Heart left ventricle (tissue), 16 donors: Measurements from ENCODE around the gene ADAM8. TPM values are rescaled to one million over a fixed set of nuclear protein-coding genes. Genes with fewer than 3 reads are reported as not detected.

Experiments
- ATAC-seq, 4 donors: fragments of 200-7000 bp; cut with Tn5 transposase; one replicate each; pipeline ENCODE4 v1.9.1; 2020 to 2022; ENCODE audit warnings: moderate library complexity in 4 of 4, mild to moderate bottlenecking in 3 of 4, moderate number of reproducible peaks in 1 of 4
- DNase-seq, 5 donors: peaks; one replicate each; pipeline ENCODE4 v3.0.0-alpha.2; 2020
- H3K27ac ChIP-seq, 12 donors: fragments of 200-600 bp; sonication (generic) in 4 of 12; one replicate each; pipeline versions ENCODE4 v1.5.0 to v1.8.0; 2016 to 2022; ENCODE audit warnings: mild to moderate bottlenecking in 2 of 12
- H3K27me3 ChIP-seq, 9 donors: fragments of 200-600 bp; sonication (generic) in 2 of 9; one replicate each; pipeline versions ENCODE4 v1.5.1 to v1.8.0; 2016 to 2022; ENCODE audit warnings: mild to moderate bottlenecking in 3 of 9
- H3K36me3 ChIP-seq, 9 donors: fragments of 200-600 bp; sonication (generic) in 2 of 9; one replicate each; pipeline versions ENCODE4 v1.5.0 to v1.8.0; 2018 to 2022; ENCODE audit warnings: mild to moderate bottlenecking in 2 of 9
- H3K4me1 ChIP-seq, 12 donors: fragments of 200-600 bp; sonication (generic) in 4 of 12; one replicate each; pipeline versions ENCODE4 v1.5.0 to v1.8.0; 2016 to 2022; ENCODE audit warnings: mild to moderate bottlenecking in 3 of 12
- H3K4me3 ChIP-seq, 12 donors: fragments of 200-600 bp; sonication (generic) in 4 of 12; one replicate each; pipeline versions ENCODE4 v1.5.0 to v1.8.0; 2017 to 2022; ENCODE audit warnings: mild to moderate bottlenecking in 9 of 12, moderate library complexity in 4 of 12
- H3K9me3 ChIP-seq, 12 donors: fragments of 200-600 bp; sonication (generic) in 4 of 12; one replicate each; pipeline versions ENCODE4 v1.5.0 to v1.8.0; 2016 to 2022; ENCODE audit warnings: mild to moderate bottlenecking in 1 of 12
- POLR2A ChIP-seq, 2 donors: fragments of 450-650 bp; IDR thresholded peaks; one replicate each; pipeline ENCODE4 v1.6.1; 2017; ENCODE audit warnings: antibody characterized with exemption in 2 of 2, mild to moderate bottlenecking in 2 of 2, moderate library complexity in 2 of 2
- WGBS, 4 donors: extraction: QIAGEN DNeasy Blood & Tissue Kit in 2 of 4; methylation state at CpG; one replicate each; pipeline versions ENCODE4 v1.1.5 to v1.1.7; 2013 to 2018; 5-methylcytosine and 5-hydroxymethylcytosine counted together
- intact Hi-C, 10 donors: fragments of 100-400 bp; cut with DNase I; formaldehyde crosslinking; loops; one replicate each; pipeline versions ENCODE4 v1.11.1 to v1.14.2; 2022
- polyA plus RNA-seq, 2 donors: library from polyadenylated mRNA; stranded (reverse); fragments of 200-250 nt; gene quantifications; one replicate each; pipeline ENCODE4 v1.2.3, GENCODE V29; 2013
- total RNA-seq, 9 donors: library from RNA; depleted of rRNA in 2 of 9; stranded (reverse); fragments of >200 nt in 2 of 9; fragmentation: NEBNext Ultra II Directional in 3 of 9; extraction: Animal tissue kit (Norgen Biotek cat#: 25700) in 3 of 9; gene quantifications; one replicate each; pipeline versions ENCODE4 v1.1.0 to v1.2.4, GENCODE V29; 2016 to 2023
- TF ChIP-seq, protein P1 (sequence below), 12 donors: fragments of 200-600 bp; sonication (generic) in 4 of 12; IDR thresholded peaks; one replicate each; pipeline versions ENCODE4 v1.5.0 to v1.8.0; 2018 to 2022; ENCODE audit warnings: antibody characterized with exemption in 12 of 12, mild to moderate bottlenecking in 5 of 12
- donor health status: ischemic (EF 13 %, LVEDD 7.1; RV severe dilation, severe dysfunction).
- donor health status: healthy with polysubstance abuse.
- donor health status: DM: no; HTN: yes; CAD: no.
- donor health status: DM: no; HTN: no; CAD: no.
- donor health status: ischemic (EF 25% LVEDD 6.9; RV normal size, moderate dysfunction).
- donor health status: ischemic (EF 25% LVEDD 5.7; RV mildly dilated, moderate dysfunction).
- donor health status: healthy.
- donor health status: DM: yes; HTN: yes; CAD: no.
- donor health status: ischemic (EF 35%, LVEDD 5.7; RV mildly dilated, moderate dysfunction).
- donor health status: nonischemic (EF 11% LVEDD 7.7; RV severe dilation, severe dysfunction).
- donor health status: DM: yes; HTN: yes; CAD: no.
- donor health status: PGD.
- donor health status: ischemic (EF 29% LVEDD 5.4; RV normal size, mild dysfunction).
- donor health status: nonischemic (EF 23%, LVEDD 6.1; RV moderate dilation, normal function).

ADAM8 gene
- total and polyA plus RNA-seq, 11 donors = 0.50 to 10.3 (median 1.6) TPM

DNA sequence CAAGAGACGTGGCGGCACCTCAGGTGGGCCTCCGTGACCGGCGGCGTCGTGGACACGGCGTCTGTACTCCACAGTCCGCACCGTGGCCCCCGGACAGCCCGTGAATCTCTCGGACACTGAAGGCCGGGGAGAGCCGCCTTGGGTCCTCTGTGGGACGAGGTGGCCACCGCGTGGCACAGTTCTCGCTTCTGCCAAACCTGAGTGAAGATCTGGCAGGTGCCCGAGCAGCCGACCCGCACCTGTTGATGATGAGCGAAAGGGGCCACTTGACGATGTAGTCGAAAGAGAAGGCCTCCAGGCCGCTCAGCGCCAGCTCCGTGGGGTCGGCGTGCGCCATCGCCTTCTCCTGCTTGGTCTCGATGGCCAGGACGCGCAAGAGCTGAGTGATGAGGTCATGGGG lies 8.5 kb upstream of the ADAM8 start:
- H3K36me3 ChIP-seq = peaks cover 6 to 99% (median 93%) of the 10 kb centered on the region in 9 donors
- H3K4me1 ChIP-seq = peaks cover 0 to 4% (median 0%) of the 10 kb centered on the region in 12 donors
- 93 to 97% (median 96%) methylated on average over 29 to 36 of the region's 36 CpGs for WGBS, 4 donors
- ATAC-seq (no peak), DNase-seq (no peak)
- H3K9me3 ChIP-seq = no peaks in the 10 kb centered on the region
- no peaks in the 10 kb centered on the region for H3K27me3 ChIP-seq
- no peak for TF ChIP-seq POLR2A (IDR thresholded peaks at IDR 0.05)
- TF ChIP-seq, protein P1, sequence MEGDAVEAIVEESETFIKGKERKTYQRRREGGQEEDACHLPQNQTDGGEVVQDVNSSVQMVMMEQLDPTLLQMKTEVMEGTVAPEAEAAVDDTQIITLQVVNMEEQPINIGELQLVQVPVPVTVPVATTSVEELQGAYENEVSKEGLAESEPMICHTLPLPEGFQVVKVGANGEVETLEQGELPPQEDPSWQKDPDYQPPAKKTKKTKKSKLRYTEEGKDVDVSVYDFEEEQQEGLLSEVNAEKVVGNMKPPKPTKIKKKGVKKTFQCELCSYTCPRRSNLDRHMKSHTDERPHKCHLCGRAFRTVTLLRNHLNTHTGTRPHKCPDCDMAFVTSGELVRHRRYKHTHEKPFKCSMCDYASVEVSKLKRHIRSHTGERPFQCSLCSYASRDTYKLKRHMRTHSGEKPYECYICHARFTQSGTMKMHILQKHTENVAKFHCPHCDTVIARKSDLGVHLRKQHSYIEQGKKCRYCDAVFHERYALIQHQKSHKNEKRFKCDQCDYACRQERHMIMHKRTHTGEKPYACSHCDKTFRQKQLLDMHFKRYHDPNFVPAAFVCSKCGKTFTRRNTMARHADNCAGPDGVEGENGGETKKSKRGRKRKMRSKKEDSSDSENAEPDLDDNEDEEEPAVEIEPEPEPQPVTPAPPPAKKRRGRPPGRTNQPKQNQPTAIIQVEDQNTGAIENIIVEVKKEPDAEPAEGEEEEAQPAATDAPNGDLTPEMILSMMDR (IDR thresholded peaks at IDR 0.05) = no peak
- no peak overlapping the region for H3K4me3 ChIP-seq
- intact Hi-C loops = no loop called here
- H3K27ac ChIP-seq = no peak overlapping the region

DNA sequence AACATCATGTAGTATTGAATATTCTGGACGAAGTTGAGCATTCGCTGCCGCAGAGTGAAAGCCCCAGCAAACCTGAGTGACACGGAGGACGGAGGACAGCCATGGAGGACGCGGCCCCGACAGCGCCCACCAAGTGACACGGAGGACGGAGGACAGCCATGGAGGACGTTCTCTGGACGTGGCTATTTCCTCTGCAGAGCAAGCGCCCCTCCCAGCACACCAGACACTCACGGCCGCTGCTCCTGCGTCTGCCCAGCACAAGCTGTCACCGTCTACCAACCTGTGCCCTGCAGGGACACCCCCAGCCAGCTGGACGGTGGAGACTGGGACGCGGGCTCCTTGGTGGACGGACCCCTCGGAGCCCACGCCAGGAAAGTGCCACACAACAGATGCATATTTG lies 7.3 kb upstream of the ADAM8 start:
- 91 to 96% (median 95%) methylated on average over 24 of the region's 24 CpGs for WGBS, 4 donors
- Histone ChIP-seq H3K36me3 (peaks cover 6 to 99% (median 92%) of the 10 kb centered on the region in 9 donors), H3K4me3 (no peak overlapping the region), H3K27me3 (no peaks in the 10 kb centered on the region), H3K27ac (no peak overlapping the region), H3K9me3 (no peaks in the 10 kb centered on the region), H3K4me1 (peaks cover 0 to 17% (median 0%) of the 10 kb centered on the region in 12 donors)
- TF ChIP-seq, protein P1 (IDR thresholded peaks at IDR 0.05) = no peak
- no peak for TF ChIP-seq POLR2A (IDR thresholded peaks at IDR 0.05)
- intact Hi-C loops = no loop called here
- ATAC-seq (no peak), DNase-seq (no peak)

DNA sequence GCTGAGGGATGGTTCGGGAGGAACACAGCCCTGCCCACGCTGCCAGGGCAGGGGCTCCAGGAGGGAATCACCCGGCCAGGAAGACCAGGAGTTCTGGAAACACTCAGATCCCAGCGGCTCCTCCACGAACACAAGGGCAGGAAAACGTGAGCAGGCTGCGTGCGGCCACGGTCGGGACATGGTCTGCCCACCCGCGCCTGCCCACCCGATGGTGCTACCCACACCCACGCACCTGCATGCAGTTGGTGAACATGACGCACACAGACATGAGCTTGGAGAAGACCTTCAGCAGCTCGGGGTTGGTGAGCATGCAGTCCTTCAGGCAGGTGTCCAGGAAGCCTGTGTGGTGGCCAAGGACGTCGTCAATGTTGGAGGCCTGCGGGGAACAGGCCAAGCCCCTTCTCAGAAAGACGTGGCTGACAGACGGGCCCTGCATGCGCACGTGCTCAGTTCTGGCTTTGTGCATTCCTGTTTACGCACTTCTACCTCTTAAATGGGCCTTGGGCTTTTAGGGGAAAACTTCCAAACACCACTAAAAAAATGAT lies 6.2 kb upstream of the ADAM8 start:
- Histone ChIP-seq H3K27ac (no peak overlapping the region), H3K9me3 (no peaks in the 10 kb centered on the region), H3K4me3 (no peak overlapping the region), H3K27me3 (no peaks in the 10 kb centered on the region), H3K4me1 (peaks cover 0 to 27% (median 0%) of the 10 kb centered on the region in 12 donors), H3K36me3 (peaks cover 6 to 96% (median 82%) of the 10 kb centered on the region in 9 donors)
- no peak for DNase-seq
- intact Hi-C loops = no loop called here
- WGBS, 4 donors = 92 to 94% (median 93%) methylated on average over 23 to 24 of the region's 24 CpGs
- no peak for TF ChIP-seq POLR2A (IDR thresholded peaks at IDR 0.05)
- TF ChIP-seq, protein P1 (IDR thresholded peaks at IDR 0.05) = no peak
- ATAC-seq = no peak

DNA sequence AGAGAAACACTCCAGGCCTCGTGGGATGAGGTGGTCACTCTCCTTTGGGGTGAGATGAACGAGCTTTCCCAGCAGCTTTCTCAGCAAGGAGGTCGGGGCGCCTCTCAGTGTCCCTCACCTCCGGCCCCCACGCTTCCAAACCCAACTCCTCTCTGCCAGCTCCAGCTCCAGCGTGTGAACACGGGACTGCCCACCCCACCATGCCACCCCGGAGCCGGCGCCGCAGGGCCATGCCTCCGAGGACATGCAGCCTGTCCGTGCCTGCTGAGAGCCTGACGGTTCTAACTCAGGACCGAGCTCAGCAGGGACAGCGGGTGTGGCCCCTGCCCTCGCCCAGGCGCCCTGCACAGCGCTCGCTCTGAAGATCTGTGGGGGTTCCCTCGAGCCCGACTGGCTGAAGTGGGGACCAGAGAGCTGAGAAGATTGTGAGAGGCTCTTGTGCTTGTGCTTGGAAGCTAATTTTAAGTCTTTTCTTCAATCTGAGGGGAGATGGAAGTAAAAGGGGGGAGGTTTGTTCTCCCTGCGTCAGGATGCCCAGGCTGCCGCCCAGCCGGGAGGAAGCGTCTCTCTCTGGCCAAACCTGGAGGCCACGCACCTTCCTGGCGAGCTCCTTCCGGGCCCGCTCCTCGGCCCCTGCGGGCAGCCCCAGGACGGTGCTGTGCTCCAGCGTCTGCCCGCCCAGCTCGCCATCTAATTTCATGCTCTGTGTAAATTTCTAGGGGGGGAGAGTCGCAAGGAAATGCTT lies 5.1 kb upstream of the ADAM8 start:
- Histone ChIP-seq H3K4me3 (no peak overlapping the region), H3K27me3 (peaks cover 0 to 6% (median under 1%) of the 10 kb centered on the region in 9 donors), H3K4me1 (peaks cover 0 to 38% (median 2%) of the 10 kb centered on the region in 12 donors), H3K9me3 (no peaks in the 10 kb centered on the region), H3K27ac (no peak overlapping the region), H3K36me3 (peaks cover 6 to 85% (median 71%) of the 10 kb centered on the region in 9 donors)
- intact Hi-C loops = no loop called here
- 89 to 93% (median 92%) methylated on average over 34 to 38 of the region's 38 CpGs for WGBS, 4 donors
- ATAC-seq = no peak
- no peak for TF ChIP-seq POLR2A (IDR thresholded peaks at IDR 0.05)
- TF ChIP-seq, protein P1 (IDR thresholded peaks at IDR 0.05) = no peak
- no peak for DNase-seq
